ENCODE data around the gene SLC26A3.

Gene SLC26A3

DNA sequence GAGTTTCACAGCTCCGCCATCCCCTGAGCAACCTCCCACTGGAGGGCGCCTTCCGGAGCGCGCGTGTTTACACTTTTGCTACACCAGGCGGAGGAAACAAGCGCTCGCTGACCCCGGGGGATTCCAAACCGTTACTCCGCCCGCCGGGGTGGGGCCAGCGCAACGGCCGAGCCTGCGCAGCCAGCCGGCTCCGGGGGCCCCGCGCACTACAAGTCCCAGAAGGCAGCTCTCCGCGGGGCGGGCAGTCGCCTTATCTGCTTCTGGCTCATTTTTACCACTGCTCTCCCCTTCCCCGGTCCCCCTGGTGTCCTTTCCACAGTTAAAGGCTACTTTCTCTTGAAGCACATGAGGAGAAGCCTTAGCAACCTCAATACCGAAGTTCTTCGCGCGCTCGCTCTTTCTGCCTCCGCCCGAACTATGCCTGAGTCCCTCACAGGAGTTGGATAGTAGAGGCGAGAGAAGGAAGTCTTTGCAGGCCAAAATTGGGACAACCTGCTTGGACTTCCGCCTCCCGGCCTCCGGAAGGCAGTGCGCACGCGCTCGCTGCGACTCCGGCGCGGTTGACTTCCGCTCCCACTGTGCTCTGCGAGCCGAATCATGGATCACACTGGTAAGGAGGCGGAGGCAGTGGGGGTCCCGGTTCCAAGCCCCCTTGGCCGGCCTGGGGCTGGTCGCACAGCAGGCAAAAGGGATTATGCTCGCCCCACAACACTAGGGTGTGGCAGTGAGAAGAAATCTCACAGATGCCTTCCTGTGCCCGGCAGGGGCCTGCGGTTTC lies 59.3 kb downstream of the SLC26A3 start, which contains the start of gene CBLL1:
CBLL1 (plus strand) TSS at position 576 of the 778 bp plus-strand sequence; CDS start at position 598, 22 bp downstream.
- peak; percentile 80 for DNase-seq

- peak; percentile 80 for DNase-seq
Measured at GRCh38 chr7:107742678-107743566, 60.1 kb downstream of the SLC26A3 start.

DNA sequence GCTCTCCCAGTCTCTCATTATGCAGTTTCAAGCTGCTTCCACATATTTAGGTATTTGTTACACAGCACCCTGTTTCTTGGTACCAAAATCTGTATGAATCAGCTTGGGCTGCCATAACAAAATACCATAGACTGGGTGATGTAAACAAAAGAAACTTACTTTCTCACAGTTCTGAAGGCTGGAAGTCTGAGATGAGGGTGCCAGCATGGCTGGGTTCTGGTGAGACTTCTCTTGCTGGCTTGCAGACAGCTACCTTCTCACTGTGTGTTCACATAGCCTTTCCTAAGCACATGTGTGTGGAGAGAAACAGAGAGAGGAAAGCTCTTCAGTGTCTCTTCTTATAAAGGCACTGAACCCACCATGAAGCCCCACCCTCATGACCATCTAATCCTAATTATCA lies 74.7 kb downstream of the SLC26A3 start:
- DNase-seq, result no peak

DNA sequence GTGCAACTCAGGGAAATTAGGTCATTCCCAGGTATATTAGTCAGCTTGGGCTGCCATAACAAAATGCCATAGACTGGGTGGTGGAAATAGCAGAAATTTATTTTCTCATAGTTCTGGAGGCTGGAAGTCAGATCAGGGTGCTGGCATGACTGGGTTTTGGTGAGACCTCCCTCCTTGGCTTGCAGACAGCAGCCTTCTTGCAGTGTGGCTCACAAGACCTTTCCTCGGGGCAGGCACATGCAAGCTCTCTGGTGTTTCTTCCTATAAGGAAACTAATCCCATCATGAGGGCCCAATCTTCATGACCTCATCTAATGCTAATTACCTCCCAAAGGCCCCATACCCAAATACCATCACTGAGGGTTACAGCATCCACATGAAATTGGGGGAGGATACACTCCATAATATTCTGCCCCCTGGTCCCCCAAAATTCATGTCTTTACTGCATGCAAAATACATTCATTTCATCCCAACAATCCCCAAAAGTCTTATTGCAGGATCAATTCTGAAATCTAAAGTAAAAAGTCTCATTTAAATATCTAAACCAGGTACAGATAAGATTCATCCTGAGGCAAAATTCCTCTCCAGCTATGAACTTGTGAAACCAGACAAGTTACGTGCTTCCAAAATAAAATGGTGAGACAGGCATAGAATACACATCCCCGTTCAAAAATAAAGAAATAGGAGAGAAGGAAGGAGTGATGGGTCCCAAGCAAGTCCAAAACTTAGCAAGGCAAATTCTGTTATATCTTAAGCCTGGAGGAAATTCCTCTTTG lies 76.5 kb downstream of the SLC26A3 start:
- DNase-seq, result no peak

DNA sequence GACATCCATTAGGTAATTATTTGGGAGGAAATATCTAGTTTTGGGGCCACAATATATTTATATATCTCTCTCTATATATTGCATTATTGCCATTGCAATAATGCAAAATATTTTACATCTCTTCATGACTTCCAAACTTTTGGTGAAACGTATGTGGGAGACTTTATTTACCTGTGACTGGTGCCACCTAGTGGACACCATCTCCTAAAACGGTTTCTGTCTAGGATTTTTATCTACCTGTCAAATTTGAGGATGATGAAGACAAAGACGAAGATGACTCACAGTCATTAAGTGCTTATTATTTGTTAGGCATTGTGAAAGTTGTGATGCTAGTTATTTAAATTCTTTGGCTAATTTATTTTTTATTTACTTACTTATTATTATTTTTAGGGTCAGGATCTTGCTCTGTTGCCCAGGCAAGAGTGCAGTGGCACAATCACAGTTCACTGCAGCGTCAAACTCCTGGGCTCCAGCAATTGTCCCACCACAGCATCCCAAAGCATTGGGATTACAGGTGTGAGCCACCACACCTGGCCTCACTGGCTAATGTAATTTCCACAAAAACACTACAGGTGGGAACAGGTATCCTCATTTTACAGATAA lies 77.8 kb downstream of the SLC26A3 start:
- peak; percentile 3 for DNase-seq

GRCh38 chr7:107723255-107723654 lies 79.8 kb downstream of the SLC26A3 start:
- no peak for DNase-seq

DNA sequence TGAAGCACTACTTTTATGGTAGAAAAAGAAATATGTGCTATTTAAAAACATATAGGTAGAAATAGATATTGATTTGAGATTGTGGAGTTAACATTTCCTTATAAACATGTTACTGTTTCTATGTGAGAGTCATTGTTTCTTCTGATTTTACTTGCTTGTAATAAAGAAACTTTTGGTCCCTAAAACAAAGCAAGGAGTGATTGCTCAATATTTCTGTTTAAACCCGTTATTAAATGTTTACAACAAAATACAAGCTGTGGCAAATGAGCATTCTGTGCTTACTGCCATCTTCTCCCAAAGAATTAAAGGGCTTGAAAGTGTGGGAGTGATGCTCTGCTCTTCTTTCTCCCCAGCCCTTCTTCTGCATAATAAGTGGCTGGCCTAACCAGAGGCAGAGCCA lies 81.7 kb downstream of the SLC26A3 start:
- DNase-seq, result no peak

DNA sequence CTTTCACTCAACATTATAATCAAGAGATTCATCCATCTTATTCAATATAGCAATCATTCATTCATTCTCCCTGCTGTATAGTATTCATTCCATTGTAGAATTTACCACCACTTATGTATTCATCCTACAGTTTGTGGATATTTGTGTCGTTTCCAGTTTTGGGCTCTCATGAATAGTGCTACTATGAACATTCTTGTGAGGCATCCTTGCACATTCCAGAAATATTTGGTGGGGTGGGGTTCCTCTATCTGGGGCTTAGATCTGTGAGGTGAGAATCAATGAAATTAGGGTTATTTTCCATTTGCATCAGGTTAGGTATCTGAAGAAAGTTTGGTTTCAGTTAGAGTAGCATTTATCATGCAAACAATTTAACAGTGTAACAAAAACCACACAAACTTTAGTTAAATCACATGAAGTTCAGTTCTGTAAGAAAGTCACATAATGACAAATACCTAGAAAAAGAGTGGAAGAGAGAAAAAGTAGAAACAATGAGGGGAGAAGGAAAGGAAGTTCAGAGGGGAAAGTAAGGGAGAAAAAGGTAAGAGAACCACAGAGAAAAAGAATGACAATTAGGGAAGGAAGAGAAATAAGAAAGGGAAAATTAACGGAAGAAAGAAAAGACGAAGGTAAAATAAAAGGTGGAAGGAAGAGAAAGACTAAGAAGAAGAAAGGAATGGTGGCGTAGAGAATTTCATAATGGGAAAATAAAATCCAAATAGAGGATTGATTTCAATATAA lies 84.4 kb downstream of the SLC26A3 start:
- no peak for DNase-seq

- DNase-seq, result no peak
Measured at GRCh38 chr7:107715531-107715930, 87.5 kb downstream of the SLC26A3 start.

Measured in NCI-H510A treated with DMSO at 0.1 percent for 48 hours (cell line).